Astrocyte of the cerebellum (primary cell): ENCODE results near the gene SOWAHB.

Experiments used
- DNase-seq: peaks from one replicate; pipeline ENCODE4 v3.0.0-alpha.2; 2011; ENCODE audit warnings: low read depth
- H3K4me3 ChIP-seq: 2 replicates; pipeline ENCODE4 v1.5.1; 2011; ENCODE audit warnings: mild to moderate bottlenecking, low read depth, low read length, moderate library complexity
- CTCF ChIP-seq: IDR thresholded peaks from 2 replicates; pipeline ENCODE4 v1.5.1; 2012; ENCODE audit warnings: low read length, low read depth, moderate library complexity, mild to moderate bottlenecking; ENCODE audit errors: missing control alignments
- in situ Hi-C: cut with HindIII; loops from 2 replicates; pipeline ENCODE4 v1.10.0; 2017; ENCODE audit warnings: low sequenced_read_pairs

The SOWAHB gene

DNA sequence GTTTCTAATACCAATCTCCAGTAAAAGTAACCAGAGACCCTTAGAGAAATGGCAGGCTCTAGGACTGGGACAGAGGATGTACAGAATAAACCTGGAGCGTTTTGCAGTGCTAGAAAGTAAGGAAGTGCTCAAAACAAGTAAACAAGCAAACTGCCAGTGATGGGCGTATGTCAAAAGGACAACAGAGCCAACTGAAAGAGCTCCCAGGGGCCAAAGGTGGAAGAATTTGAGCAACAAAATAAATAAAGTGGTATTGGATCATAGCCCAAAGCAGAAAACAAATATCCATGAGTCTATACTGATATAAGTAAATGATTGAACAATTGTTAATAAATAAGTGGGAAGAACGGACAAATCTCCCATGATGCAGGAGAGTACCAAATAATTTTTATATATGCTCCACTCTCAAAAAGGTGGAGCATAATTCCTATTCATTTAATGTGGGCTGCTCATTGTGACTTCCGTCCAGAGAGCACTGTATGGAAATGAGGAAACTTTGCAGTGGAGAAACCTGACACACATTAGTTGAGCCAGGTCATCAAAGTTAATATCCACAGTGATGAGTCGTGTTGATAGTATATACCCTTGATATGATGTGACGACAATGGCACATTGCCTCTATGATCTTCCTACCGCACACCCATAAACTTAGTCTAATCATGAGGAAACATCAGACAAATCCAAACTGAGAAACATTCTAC, 33.8 kb upstream of the SOWAHB start:
- TF ChIP-seq CTCF, result no peak
- in situ Hi-C loops, result no loop called here

DNA sequence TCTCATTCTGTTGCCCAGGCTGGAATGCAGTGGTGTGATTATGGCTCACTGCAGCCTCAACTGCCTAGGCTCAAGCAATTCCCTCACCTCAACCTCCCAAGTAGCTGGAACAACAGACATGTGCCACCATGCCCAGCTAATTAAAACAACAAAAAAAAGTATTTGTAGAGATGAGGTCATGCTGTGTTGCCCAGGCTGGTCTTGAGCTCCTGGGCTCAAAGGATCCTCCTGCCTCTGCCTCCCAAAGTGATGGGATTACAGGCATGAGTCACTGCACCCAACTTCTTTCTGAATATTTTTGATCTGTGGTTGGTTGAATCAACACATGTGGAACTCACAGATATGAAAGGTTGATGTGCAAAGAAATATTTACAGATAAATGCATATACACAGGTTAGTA, 33.1 kb upstream of the SOWAHB start:
- no peak overlapping the region for H3K4me3 ChIP-seq
- no peak for TF ChIP-seq CTCF
- in situ Hi-C loops, result no loop called here
- no peak for DNase-seq

More for the DNA sequence above, 33.8 kb upstream of the SOWAHB start:
- no peak overlapping the region for H3K4me3 ChIP-seq
- no peak for DNase-seq

GRCh38 chr4:76930685-76931084, 32.7 kb upstream of the SOWAHB start:
- in situ Hi-C loops, result no loop called here
- no peak for TF ChIP-seq CTCF
- H3K4me3 ChIP-seq, result no peak overlapping the region
- no peak for DNase-seq

DNA sequence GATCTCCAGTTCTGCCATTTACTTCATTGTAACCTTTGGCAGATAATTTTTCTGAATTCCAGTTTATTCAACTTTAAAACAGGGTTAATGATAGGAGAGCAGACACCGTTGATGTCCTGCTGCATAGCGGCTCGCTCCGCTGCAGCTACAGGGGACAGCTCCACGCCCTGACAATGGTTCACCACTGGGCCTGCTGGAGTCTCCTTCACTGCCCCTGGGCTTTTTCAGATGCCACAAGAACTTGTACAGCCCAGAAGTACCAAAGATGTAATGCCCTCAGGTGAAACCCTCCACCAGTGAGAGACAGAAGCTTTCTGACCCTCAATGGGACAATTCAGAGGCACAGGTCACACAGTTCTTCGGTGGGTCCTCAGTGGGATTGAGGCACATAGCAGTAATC, 28.9 kb upstream of the SOWAHB start:
- TF ChIP-seq CTCF, result no peak
- no peak overlapping the region for H3K4me3 ChIP-seq
- in situ Hi-C loops, result no loop called here
- DNase-seq, result no peak

- TF ChIP-seq CTCF, result no peak
- DNase-seq, result no peak
- in situ Hi-C loops, result no loop called here
- H3K4me3 ChIP-seq, result no peak overlapping the region
These were observed 25.8 kb upstream of the SOWAHB start for GRCh38 chr4:76923619-76924357.

- no peak for TF ChIP-seq CTCF
- in situ Hi-C loops, result no loop called here
- no peak overlapping the region for H3K4me3 ChIP-seq
- no peak for DNase-seq
These were observed 22.8 kb upstream of the SOWAHB start for GRCh38 chr4:76920715-76921114.
